ENCODE measurements around the gene PADI2.

Gene PADI2

GRCh38 chr1:17040135-17040534, 79.1 kb downstream of the PADI2 start:
- Histone ChIP-seq H3K27me3 (ENCODE audit: control insufficient read depth in 1 of 2, insufficient read depth in 2 of 2, low read length in 2 of 2) (no peaks in the 10 kb centered on the region), H3K9ac (ENCODE audit: low read length in 2 of 2) (no peak overlapping the region), H3K4me3 (ENCODE audit: low read length in 2 of 2) (no peak overlapping the region), H3K27ac (ENCODE audit: low read length) (no peak overlapping the region), H3K9me3 (ENCODE audit: control insufficient read depth in 2 of 2, low read length in 2 of 2) (no peaks in the 10 kb centered on the region), H3K36me3 (ENCODE audit: control insufficient read depth in 2 of 2, insufficient read depth in 2 of 2, low read length in 2 of 2) (peaks cover 11 to 23% of the 10 kb centered on the region in 2 donors), H3K4me1 (ENCODE audit: control insufficient read depth, insufficient read depth, low read length) (no peaks in the 10 kb centered on the region)

GRCh38 chr1:17039522-17039921, 79.7 kb downstream of the PADI2 start:
- Histone ChIP-seq H3K36me3 (ENCODE audit: control insufficient read depth in 2 of 2, insufficient read depth in 2 of 2, low read length in 2 of 2) (peaks cover 11 to 23% of the 10 kb centered on the region in 2 donors), H3K27ac (ENCODE audit: low read length) (no peak overlapping the region)

GRCh38 chr1:17033481-17033880, 85.8 kb downstream of the PADI2 start:
- no peaks in the 10 kb centered on the region for H3K27me3 ChIP-seq (ENCODE audit: control insufficient read depth in 1 of 2, insufficient read depth in 2 of 2, low read length in 2 of 2)
- no peaks in the 10 kb centered on the region for H3K4me1 ChIP-seq (ENCODE audit: control insufficient read depth, insufficient read depth, low read length)
- H3K4me3 ChIP-seq (ENCODE audit: low read length in 2 of 2), result no peak overlapping the region
- no peak overlapping the region for H3K9ac ChIP-seq (ENCODE audit: low read length in 2 of 2)
- peaks cover 19 to 26% of the 10 kb centered on the region in 2 donors for H3K36me3 ChIP-seq (ENCODE audit: control insufficient read depth in 2 of 2, insufficient read depth in 2 of 2, low read length in 2 of 2)
- H3K9me3 ChIP-seq (ENCODE audit: control insufficient read depth in 2 of 2, low read length in 2 of 2), result no peaks in the 10 kb centered on the region
- H3K27ac ChIP-seq (ENCODE audit: low read length), result no peak overlapping the region

More at GRCh38 chr1:17039522-17039921, 79.7 kb downstream of the PADI2 start:
- Histone ChIP-seq H3K4me1 (ENCODE audit: control insufficient read depth, insufficient read depth, low read length) (no peaks in the 10 kb centered on the region), H3K9ac (ENCODE audit: low read length in 2 of 2) (no peak overlapping the region), H3K9me3 (ENCODE audit: control insufficient read depth in 2 of 2, low read length in 2 of 2) (no peaks in the 10 kb centered on the region), H3K4me3 (ENCODE audit: low read length in 2 of 2) (no peak overlapping the region), H3K27me3 (ENCODE audit: control insufficient read depth in 1 of 2, insufficient read depth in 2 of 2, low read length in 2 of 2) (no peaks in the 10 kb centered on the region)

- Histone ChIP-seq H3K4me1 (ENCODE audit: control insufficient read depth, insufficient read depth, low read length) (no peaks in the 10 kb centered on the region), H3K27me3 (ENCODE audit: control insufficient read depth in 1 of 2, insufficient read depth in 2 of 2, low read length in 2 of 2) (no peaks in the 10 kb centered on the region), H3K36me3 (ENCODE audit: control insufficient read depth in 2 of 2, insufficient read depth in 2 of 2, low read length in 2 of 2) (peaks cover 25 to 33% of the 10 kb centered on the region in 2 donors), H3K4me3 (ENCODE audit: low read length in 2 of 2) (no peak overlapping the region), H3K9me3 (ENCODE audit: control insufficient read depth in 2 of 2, low read length in 2 of 2) (no peaks in the 10 kb centered on the region), H3K9ac (ENCODE audit: low read length in 2 of 2) (no peak overlapping the region), H3K27ac (ENCODE audit: low read length) (no peak overlapping the region)
Measured at GRCh38 chr1:17032741-17033140, 86.5 kb downstream of the PADI2 start.

GRCh38 chr1:17031436-17031835, 87.8 kb downstream of the PADI2 start:
- no peak overlapping the region for H3K4me3 ChIP-seq (ENCODE audit: low read length in 2 of 2)
- H3K4me1 ChIP-seq (ENCODE audit: control insufficient read depth, insufficient read depth, low read length), result no peaks in the 10 kb centered on the region
- H3K36me3 ChIP-seq (ENCODE audit: control insufficient read depth in 2 of 2, insufficient read depth in 2 of 2, low read length in 2 of 2), result peaks cover 34 to 46% of the 10 kb centered on the region in 2 donors
- no peak overlapping the region for H3K27ac ChIP-seq (ENCODE audit: low read length)
- H3K9ac ChIP-seq (ENCODE audit: low read length in 2 of 2), result no peak overlapping the region
- no peaks in the 10 kb centered on the region for H3K27me3 ChIP-seq (ENCODE audit: control insufficient read depth in 1 of 2, insufficient read depth in 2 of 2, low read length in 2 of 2)
- H3K9me3 ChIP-seq (ENCODE audit: control insufficient read depth in 2 of 2, low read length in 2 of 2), result no peaks in the 10 kb centered on the region

GRCh38 chr1:17030206-17030605, 89.0 kb downstream of the PADI2 start:
- no peaks in the 10 kb centered on the region for H3K9me3 ChIP-seq (ENCODE audit: control insufficient read depth in 2 of 2, low read length in 2 of 2)
- H3K27ac ChIP-seq (ENCODE audit: low read length), result no peak overlapping the region
- H3K27me3 ChIP-seq (ENCODE audit: control insufficient read depth in 1 of 2, insufficient read depth in 2 of 2, low read length in 2 of 2), result no peaks in the 10 kb centered on the region
- no peak overlapping the region for H3K9ac ChIP-seq (ENCODE audit: low read length in 2 of 2)
- no peak overlapping the region for H3K4me3 ChIP-seq (ENCODE audit: low read length in 2 of 2)
- no peaks in the 10 kb centered on the region for H3K4me1 ChIP-seq (ENCODE audit: control insufficient read depth, insufficient read depth, low read length)
- peaks cover 34 to 50% of the 10 kb centered on the region in 2 donors for H3K36me3 ChIP-seq (ENCODE audit: control insufficient read depth in 2 of 2, insufficient read depth in 2 of 2, low read length in 2 of 2)

GRCh38 chr1:17028662-17029188, 90.5 kb downstream of the PADI2 start:
- Histone ChIP-seq H3K27ac (ENCODE audit: low read length) (no peak overlapping the region), H3K4me1 (ENCODE audit: control insufficient read depth, insufficient read depth, low read length) (no peaks in the 10 kb centered on the region), H3K4me3 (ENCODE audit: low read length in 2 of 2) (no peak overlapping the region), H3K36me3 (ENCODE audit: control insufficient read depth in 2 of 2, insufficient read depth in 2 of 2, low read length in 2 of 2) (peaks cover 43 to 62% of the 10 kb centered on the region in 2 donors), H3K9ac (ENCODE audit: low read length in 2 of 2) (no peak overlapping the region), H3K27me3 (ENCODE audit: control insufficient read depth in 1 of 2, insufficient read depth in 2 of 2, low read length in 2 of 2) (no peaks in the 10 kb centered on the region), H3K9me3 (ENCODE audit: control insufficient read depth in 2 of 2, low read length in 2 of 2) (no peaks in the 10 kb centered on the region)

- Histone ChIP-seq H3K27me3 (ENCODE audit: control insufficient read depth in 1 of 2, insufficient read depth in 2 of 2, low read length in 2 of 2) (no peaks in the 10 kb centered on the region), H3K9ac (ENCODE audit: low read length in 2 of 2) (no peak overlapping the region), H3K9me3 (ENCODE audit: control insufficient read depth in 2 of 2, low read length in 2 of 2) (no peaks in the 10 kb centered on the region), H3K4me1 (ENCODE audit: control insufficient read depth, insufficient read depth, low read length) (no peaks in the 10 kb centered on the region), H3K36me3 (ENCODE audit: control insufficient read depth in 2 of 2, insufficient read depth in 2 of 2, low read length in 2 of 2) (peaks cover 50 to 66% of the 10 kb centered on the region in 2 donors), H3K4me3 (ENCODE audit: low read length in 2 of 2) (no peak overlapping the region), H3K27ac (ENCODE audit: low read length) (no peak overlapping the region)
Measured at GRCh38 chr1:17027900-17028299, 91.4 kb downstream of the PADI2 start.

GRCh38 chr1:17027403-17027802, 91.8 kb downstream of the PADI2 start:
- H3K4me1 ChIP-seq (ENCODE audit: control insufficient read depth, insufficient read depth, low read length), result no peaks in the 10 kb centered on the region
- H3K27me3 ChIP-seq (ENCODE audit: control insufficient read depth in 1 of 2, insufficient read depth in 2 of 2, low read length in 2 of 2), result no peaks in the 10 kb centered on the region
- H3K36me3 ChIP-seq (ENCODE audit: control insufficient read depth in 2 of 2, insufficient read depth in 2 of 2, low read length in 2 of 2), result peaks cover 51 to 66% of the 10 kb centered on the region in 2 donors
- H3K9me3 ChIP-seq (ENCODE audit: control insufficient read depth in 2 of 2, low read length in 2 of 2), result no peaks in the 10 kb centered on the region
- H3K4me3 ChIP-seq (ENCODE audit: low read length in 2 of 2), result no peak overlapping the region
- H3K27ac ChIP-seq (ENCODE audit: low read length), result no peak overlapping the region
- no peak overlapping the region for H3K9ac ChIP-seq (ENCODE audit: low read length in 2 of 2)

- H3K4me1 ChIP-seq (ENCODE audit: control insufficient read depth, insufficient read depth, low read length), result no peaks in the 10 kb centered on the region
Measured at GRCh38 chr1:17024721-17025120, 94.5 kb downstream of the PADI2 start.

GRCh38 chr1:17023573-17023972, 95.7 kb downstream of the PADI2 start:
- Histone ChIP-seq H3K27ac (ENCODE audit: low read length) (no peak overlapping the region), H3K9ac (ENCODE audit: low read length in 2 of 2) (no peak overlapping the region), H3K4me3 (ENCODE audit: low read length in 2 of 2) (no peak overlapping the region), H3K9me3 (ENCODE audit: control insufficient read depth in 2 of 2, low read length in 2 of 2) (no peaks in the 10 kb centered on the region), H3K27me3 (ENCODE audit: control insufficient read depth in 1 of 2, insufficient read depth in 2 of 2, low read length in 2 of 2) (no peaks in the 10 kb centered on the region), H3K4me1 (ENCODE audit: control insufficient read depth, insufficient read depth, low read length) (no peaks in the 10 kb centered on the region), H3K36me3 (ENCODE audit: control insufficient read depth in 2 of 2, insufficient read depth in 2 of 2, low read length in 2 of 2) (peaks cover 68 to 83% of the 10 kb centered on the region in 2 donors)

More at GRCh38 chr1:17024721-17025120, 94.5 kb downstream of the PADI2 start:
- no peak overlapping the region for H3K4me3 ChIP-seq (ENCODE audit: low read length in 2 of 2)
- H3K27me3 ChIP-seq (ENCODE audit: control insufficient read depth in 1 of 2, insufficient read depth in 2 of 2, low read length in 2 of 2), result no peaks in the 10 kb centered on the region
- peaks cover 68 to 80% of the 10 kb centered on the region in 2 donors for H3K36me3 ChIP-seq (ENCODE audit: control insufficient read depth in 2 of 2, insufficient read depth in 2 of 2, low read length in 2 of 2)
- H3K27ac ChIP-seq (ENCODE audit: low read length), result no peak overlapping the region
- H3K9ac ChIP-seq (ENCODE audit: low read length in 2 of 2), result no peak overlapping the region
- H3K9me3 ChIP-seq (ENCODE audit: control insufficient read depth in 2 of 2, low read length in 2 of 2), result no peaks in the 10 kb centered on the region
